ENCODE measurements around the gene DNAJA3.
A peak's percentile ranks its signal among the peaks of the same experiment; 100 is the strongest.

DNA sequence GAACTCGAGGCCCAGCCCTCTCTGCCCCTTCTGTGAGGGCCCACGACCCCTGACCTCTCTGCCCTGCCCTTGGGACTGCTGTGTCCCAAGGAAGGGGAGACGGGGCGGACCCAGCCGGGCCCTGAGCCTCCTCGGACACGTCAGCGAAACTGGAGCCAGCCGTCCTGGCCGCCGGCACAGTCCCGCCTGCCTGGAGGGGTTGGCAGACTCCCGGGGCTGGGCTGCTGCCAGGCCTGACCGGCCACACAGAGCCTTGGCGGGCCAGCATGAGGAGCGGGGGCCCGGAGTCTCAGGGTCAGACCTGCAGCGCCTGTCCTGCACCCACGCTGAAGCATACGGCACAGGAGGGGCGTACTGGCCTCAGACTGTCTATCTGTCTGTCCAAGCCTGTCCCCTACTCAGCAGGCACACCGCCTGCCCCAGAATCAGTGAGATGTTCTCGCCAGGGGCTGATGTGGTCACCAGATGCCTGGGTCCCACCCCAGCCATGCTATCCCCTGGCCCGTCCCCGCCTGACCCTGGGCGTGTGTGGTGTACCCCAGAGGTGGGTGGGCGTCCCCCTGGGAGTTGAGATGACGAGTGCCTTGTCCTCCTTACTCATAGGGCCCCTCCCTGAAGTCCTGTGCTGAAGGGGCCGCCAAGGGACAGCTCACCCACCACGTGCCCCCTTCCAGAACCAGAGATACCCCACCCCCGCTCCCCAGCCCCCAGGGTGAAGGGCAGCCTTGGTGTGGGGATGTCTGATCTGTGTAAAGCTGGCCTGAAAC lies 49.4 kb upstream of the DNAJA3 start:
- TF ChIP-seq POLR2AphosphoS5 (IDR thresholded peaks at IDR 0.05) (peak in 1 of 2 donors; percentile 55), POLR2A (IDR thresholded peaks at IDR 0.05) (no peak), EP300 (IDR thresholded peaks at IDR 0.05) (peak in 1 of 4 donors; percentile 2)
- TF ChIP-seq, protein P1, sequence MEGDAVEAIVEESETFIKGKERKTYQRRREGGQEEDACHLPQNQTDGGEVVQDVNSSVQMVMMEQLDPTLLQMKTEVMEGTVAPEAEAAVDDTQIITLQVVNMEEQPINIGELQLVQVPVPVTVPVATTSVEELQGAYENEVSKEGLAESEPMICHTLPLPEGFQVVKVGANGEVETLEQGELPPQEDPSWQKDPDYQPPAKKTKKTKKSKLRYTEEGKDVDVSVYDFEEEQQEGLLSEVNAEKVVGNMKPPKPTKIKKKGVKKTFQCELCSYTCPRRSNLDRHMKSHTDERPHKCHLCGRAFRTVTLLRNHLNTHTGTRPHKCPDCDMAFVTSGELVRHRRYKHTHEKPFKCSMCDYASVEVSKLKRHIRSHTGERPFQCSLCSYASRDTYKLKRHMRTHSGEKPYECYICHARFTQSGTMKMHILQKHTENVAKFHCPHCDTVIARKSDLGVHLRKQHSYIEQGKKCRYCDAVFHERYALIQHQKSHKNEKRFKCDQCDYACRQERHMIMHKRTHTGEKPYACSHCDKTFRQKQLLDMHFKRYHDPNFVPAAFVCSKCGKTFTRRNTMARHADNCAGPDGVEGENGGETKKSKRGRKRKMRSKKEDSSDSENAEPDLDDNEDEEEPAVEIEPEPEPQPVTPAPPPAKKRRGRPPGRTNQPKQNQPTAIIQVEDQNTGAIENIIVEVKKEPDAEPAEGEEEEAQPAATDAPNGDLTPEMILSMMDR (IDR thresholded peaks at IDR 0.05): no peak

All from upper lobe of left lung (tissue), 4 donors.